Keratinocyte (primary cell): ENCODE data around the gene NDUFA13.

ENCODE experiments used
- CTCF ChIP-seq, 3 experiments: IDR thresholded peaks in 1 of 3; conservative IDR thresholded peaks in 1 of 3; optimal IDR thresholded peaks in 1 of 3; 2 replicates in 2 of 3; 3 replicates in 1 of 3; pipeline versions ENCODE3 to v1.5.1; 2011; ENCODE audit warnings: low read length in 3 of 3, mild to moderate bottlenecking in 3 of 3, moderate library complexity in 2 of 3, control low read depth in 1 of 3, inconsistent platforms in 1 of 3; ENCODE audit not compliant: insufficient read depth in 2 of 3; ENCODE audit errors: extremely low read depth in 1 of 3
- EZH2 ChIP-seq: IDR thresholded peaks from one replicate; pipeline ENCODE4 v1.6.1; 2012; ENCODE audit warnings: inconsistent platforms, mild to moderate bottlenecking, low read length, moderate library complexity

- TF ChIP-seq CTCF (optimal IDR thresholded peaks at IDR 0.05 in 1 of 3, IDR thresholded peaks at IDR 0.05 in 1 of 3, conservative IDR thresholded peaks at IDR 0.05 in 1 of 3; ENCODE audit: extremely low read depth in 1 of 3, insufficient read depth in 2 of 3, low read length in 3 of 3) (no peak), EZH2 (no peak)
Observed at GRCh38 chr19:19504754-19505668, 11.0 kb upstream of the NDUFA13 start.
